Epithelial cell of esophagus (primary cell): ENCODE measurements around the gene IARS1.

Source experiments
- DNase-seq: peaks from one replicate; pipeline ENCODE4 v3.0.0; 2010; ENCODE audit warnings: low read depth
- H3K4me3 ChIP-seq: 2 replicates; pipeline ENCODE4 v1.5.1; 2011; ENCODE audit warnings: mild to moderate bottlenecking, low read length, control low read depth
- CTCF ChIP-seq: IDR thresholded peaks from 2 replicates; pipeline ENCODE4 v1.5.1; 2011; ENCODE audit warnings: low read depth, mild to moderate bottlenecking, low read length, control low read depth, inconsistent platforms; ENCODE audit not compliant: insufficient read depth; ENCODE audit errors: missing control alignments

Gene IARS1

GRCh38 chr9:92270511-92270910 lies 23.0 kb downstream of the IARS1 start:
- no peak for DNase-seq
- H3K4me3 ChIP-seq = no peak overlapping the region
- no peak for TF ChIP-seq CTCF

GRCh38 chr9:92266486-92266885 lies 27.0 kb downstream of the IARS1 start:
- H3K4me3 ChIP-seq = no peak overlapping the region
- TF ChIP-seq CTCF = no peak
- DNase-seq = no peak

- H3K4me3 ChIP-seq = no peak overlapping the region
- no peak for TF ChIP-seq CTCF
- peak; percentile 43 for DNase-seq
Measured at GRCh38 chr9:92265154-92265553, 28.3 kb downstream of the IARS1 start.

- TF ChIP-seq CTCF = no peak
- no peak for DNase-seq
Measured at GRCh38 chr9:92263131-92263530, 30.4 kb downstream of the IARS1 start.

GRCh38 chr9:92257327-92257726 lies 36.2 kb downstream of the IARS1 start:
- H3K4me3 ChIP-seq = no peak overlapping the region
- no peak for DNase-seq
- TF ChIP-seq CTCF = no peak

More at GRCh38 chr9:92263131-92263530, 30.4 kb downstream of the IARS1 start:
- H3K4me3 ChIP-seq = no peak overlapping the region

- no peak for TF ChIP-seq CTCF
- H3K4me3 ChIP-seq = no peak overlapping the region
- no peak for DNase-seq
Measured at GRCh38 chr9:92254381-92255337, 38.8 kb downstream of the IARS1 start.
